Coronary artery (tissue), 2 donors: Measurements from ENCODE around the gene PLCH1.

Experiments used
- DNase-seq: peaks from one replicate; pipeline ENCODE4 v3.0.0-alpha.2; 2017; ENCODE audit warnings: low spot score
- H3K27ac ChIP-seq, 2 donors: fragments of 200-600 bp; sonication (generic); one replicate each; pipeline ENCODE4 v1.5.1; 2016 to 2019
- H3K4me3 ChIP-seq: fragments of 200-600 bp; sonication (generic); 2 replicates; pipeline ENCODE4 v1.5.1; 2016; ENCODE audit warnings: mild to moderate bottlenecking, moderate library complexity
- TF ChIP-seq, protein P1 (sequence below): fragments of 200-600 bp; sonication (generic); IDR thresholded peaks from one replicate; pipeline ENCODE4 v1.5.1; 2019; ENCODE audit warnings: antibody characterized with exemption

PLCH1 gene

DNA sequence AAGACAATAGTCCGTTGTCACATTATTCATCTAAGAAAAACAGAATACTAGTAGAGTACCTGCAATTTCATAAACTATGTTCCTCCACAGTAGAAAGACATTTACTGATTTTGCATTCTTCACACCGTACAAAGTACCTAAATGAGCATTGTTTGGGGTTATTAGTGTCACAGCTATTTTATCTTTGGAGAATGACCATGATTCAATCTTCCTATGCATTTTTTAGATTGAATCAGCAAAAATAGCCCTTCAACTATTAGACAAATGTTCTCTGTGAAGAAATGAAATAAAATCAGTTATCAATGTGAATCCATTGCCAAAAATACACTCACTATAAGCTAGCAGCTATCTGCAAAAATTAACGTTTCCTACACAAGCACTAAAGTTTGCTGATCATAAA is 176.6 kb downstream of the PLCH1 start:
- DNase-seq = no peak
- H3K27ac ChIP-seq = no peak overlapping the region
- TF ChIP-seq, protein P1, sequence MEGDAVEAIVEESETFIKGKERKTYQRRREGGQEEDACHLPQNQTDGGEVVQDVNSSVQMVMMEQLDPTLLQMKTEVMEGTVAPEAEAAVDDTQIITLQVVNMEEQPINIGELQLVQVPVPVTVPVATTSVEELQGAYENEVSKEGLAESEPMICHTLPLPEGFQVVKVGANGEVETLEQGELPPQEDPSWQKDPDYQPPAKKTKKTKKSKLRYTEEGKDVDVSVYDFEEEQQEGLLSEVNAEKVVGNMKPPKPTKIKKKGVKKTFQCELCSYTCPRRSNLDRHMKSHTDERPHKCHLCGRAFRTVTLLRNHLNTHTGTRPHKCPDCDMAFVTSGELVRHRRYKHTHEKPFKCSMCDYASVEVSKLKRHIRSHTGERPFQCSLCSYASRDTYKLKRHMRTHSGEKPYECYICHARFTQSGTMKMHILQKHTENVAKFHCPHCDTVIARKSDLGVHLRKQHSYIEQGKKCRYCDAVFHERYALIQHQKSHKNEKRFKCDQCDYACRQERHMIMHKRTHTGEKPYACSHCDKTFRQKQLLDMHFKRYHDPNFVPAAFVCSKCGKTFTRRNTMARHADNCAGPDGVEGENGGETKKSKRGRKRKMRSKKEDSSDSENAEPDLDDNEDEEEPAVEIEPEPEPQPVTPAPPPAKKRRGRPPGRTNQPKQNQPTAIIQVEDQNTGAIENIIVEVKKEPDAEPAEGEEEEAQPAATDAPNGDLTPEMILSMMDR = no peak
- no peak overlapping the region for H3K4me3 ChIP-seq

DNA sequence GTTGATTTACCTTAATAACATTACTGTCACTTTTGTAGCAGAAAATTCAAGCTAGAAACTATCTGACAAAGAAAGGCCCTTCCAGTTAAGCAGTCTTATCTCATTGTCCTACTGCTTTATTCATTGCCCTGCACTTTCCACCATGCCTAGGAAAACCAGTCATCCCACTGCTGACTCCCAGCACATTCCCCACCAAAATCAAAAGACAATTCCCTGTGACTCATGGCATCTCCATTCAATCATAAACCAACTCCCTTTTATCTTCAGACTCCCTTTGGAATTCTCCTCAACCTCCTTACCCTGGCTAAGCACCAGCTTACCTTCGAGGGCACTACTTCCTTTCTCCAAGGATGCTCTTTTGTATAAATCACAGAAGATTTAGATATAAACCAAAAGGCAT is 184.3 kb downstream of the PLCH1 start:
- H3K27ac ChIP-seq = no peak overlapping the region
- no peak overlapping the region for H3K4me3 ChIP-seq
- no peak for DNase-seq
- TF ChIP-seq, protein P1 = no peak

DNA sequence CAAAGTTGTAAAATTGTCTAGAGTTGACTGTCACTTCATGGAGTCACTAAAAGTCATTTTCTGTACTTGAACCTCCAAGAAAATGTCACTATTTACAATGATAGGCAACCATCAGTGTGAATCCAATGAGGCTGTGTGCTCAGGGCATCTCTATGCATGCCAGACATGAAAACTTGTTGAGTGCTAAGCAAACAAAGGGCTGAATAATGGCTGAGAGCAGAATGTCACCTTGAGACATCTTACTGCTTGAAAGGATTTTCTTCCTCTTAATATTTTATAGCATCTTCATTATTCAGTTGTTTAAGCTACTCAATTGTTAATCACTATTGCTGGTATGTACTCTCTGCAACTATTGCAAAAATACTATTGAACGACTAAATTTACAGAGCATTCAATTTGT is 184.7 kb downstream of the PLCH1 start:
- H3K4me3 ChIP-seq = no peak overlapping the region
- DNase-seq = no peak
- TF ChIP-seq, protein P1 = no peak
- no peak overlapping the region for H3K27ac ChIP-seq

DNA sequence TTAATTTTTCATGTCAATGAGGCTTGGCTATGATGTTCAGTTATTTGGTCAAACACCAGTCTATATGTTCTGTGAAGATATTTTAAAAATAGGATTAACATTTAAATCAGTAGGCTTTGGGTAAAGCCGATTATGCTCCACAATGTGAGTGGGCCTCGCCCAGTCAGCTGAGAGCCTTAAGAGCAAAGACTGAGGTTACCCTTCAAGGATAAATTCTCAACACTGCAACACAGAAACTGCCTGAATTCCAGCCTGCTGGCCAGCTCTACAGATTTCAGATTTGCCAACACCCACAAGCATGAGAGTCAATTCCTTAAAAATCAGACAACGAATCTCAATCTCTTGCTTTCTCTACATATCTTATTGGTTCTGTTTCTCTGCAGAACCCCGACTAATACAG is 188.3 kb downstream of the PLCH1 start:
- TF ChIP-seq, protein P1 = no peak
- Histone ChIP-seq H3K27ac (no peak overlapping the region), H3K4me3 (no peak overlapping the region)
- DNase-seq = no peak

DNA sequence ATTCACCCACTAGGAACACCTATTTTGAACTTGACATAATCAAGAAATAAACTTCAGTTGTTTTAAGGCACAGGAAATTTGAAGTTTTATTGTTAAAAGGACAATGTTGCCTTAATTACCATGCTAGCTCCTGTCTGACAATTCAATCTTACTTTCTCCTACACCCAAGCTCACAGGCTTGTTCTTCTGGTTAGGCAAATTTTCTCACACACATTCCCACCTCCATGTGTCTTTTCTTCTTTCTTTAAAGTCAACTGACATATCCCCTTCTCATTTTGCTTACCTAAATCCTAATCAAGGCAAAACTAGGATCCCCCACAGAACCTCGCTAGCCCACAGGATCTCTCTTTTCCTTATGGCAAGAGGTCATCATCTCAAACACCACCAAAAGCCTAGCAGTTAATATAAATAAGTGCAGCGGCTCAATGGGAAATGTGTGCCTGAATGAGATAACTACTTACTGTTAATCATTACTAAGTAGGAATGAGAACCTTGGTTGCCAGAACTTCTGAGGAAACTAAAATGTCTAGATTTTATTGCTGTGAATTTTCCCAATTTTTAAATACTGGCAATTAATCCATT is 189.3 kb downstream of the PLCH1 start:
- Histone ChIP-seq H3K27ac (no peak overlapping the region), H3K4me3 (no peak overlapping the region)
- TF ChIP-seq, protein P1 = no peak
- no peak for DNase-seq

DNA sequence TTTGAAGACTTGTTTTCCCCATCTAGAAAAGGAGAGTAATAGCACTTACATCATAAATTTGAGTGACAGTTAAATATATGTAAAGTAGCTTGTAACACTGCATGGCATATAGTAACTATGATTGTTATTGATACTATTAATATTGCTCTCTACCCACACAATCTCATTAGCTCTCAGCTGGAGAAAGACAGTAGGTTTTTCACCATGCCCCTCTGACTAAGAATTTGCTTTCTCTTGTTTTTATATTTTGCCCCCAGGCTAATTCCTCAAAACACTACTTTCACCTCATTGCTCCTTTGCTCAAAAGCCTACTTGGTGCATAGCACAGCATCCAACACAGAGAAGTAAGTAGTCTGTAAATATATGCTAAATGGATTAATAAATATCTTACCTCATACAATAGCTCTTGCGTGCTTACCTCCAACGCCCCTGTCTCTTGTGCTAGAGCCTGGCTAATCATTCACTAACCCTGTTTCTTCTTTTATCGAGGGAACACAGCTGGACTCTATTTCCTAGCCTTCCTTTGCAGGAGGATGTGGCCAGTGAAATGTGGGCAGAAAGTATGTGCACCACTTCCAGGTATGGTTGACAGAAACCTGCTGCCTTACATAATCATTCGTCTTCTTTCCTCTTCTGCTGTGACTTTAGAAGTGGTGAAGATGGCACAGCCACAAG is 190.0 kb downstream of the PLCH1 start:
- no peak overlapping the region for H3K27ac ChIP-seq
- no peak overlapping the region for H3K4me3 ChIP-seq
- TF ChIP-seq, protein P1 = no peak
- DNase-seq = no peak

DNA sequence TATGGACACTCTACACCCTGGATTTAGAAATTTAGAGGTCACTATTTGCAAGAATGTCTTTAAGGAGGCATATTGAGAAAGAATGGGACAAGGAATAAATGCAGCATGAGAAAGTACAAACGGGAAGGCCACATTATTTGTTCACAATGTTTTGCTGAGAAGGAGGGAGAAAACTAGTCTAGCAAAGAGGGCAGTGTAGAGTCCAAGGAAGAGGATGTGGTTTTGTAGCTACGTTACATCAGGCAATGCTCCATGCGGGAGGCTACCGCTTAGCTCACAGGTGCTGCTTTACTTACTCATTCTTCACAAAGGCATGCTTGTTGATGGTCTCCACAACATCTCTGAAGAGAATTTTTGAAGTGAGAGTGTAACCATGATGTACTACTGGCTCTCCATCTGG is 191.1 kb downstream of the PLCH1 start:
- DNase-seq = no peak
- TF ChIP-seq, protein P1 = no peak
- no peak overlapping the region for H3K4me3 ChIP-seq
- no peak overlapping the region for H3K27ac ChIP-seq
